Neural cell (in vitro differentiated cells): ENCODE data around the gene METTL26. TPM values are rescaled to one million over a fixed set of nuclear protein-coding genes. Genes with fewer than 3 reads are reported as not detected.

Experiments used
- H2AFZ ChIP-seq: fragments of 200-600, 300-800 bp; sonication (generic), shearing (Covaris generic); 2 replicates; pipeline ENCODE4 v1.6.0; 2014; ENCODE audit warnings: low read depth, mild to moderate bottlenecking, antibody characterized with exemption, low read length, moderate library complexity
- H3F3A ChIP-seq: fragments of 200-600 bp; shearing (Covaris generic); 2 replicates; pipeline ENCODE4 v1.6.1; 2016; ENCODE audit warnings: mild to moderate bottlenecking, moderate library complexity, mixed read lengths, antibody characterized with exemption, low read length; ENCODE audit not compliant: insufficient read depth, poor library complexity, severe bottlenecking
- H3K27ac ChIP-seq: fragments of 200-600, 300-800 bp; sonication (generic), shearing (Covaris generic); 2 replicates; pipeline ENCODE4 v1.5.1; 2014; ENCODE audit warnings: mild to moderate bottlenecking, low read length, moderate library complexity
- H3K27me3 ChIP-seq: fragments of 300-800, 200-600 bp; sonication (generic), shearing (Covaris generic); 2 replicates; pipeline ENCODE4 v1.6.0; 2014; ENCODE audit warnings: mild to moderate bottlenecking, low read depth, low read length, moderate library complexity; ENCODE audit not compliant: insufficient read depth
- H3K36me3 ChIP-seq: fragments of 300-800, 200-600 bp; sonication (generic), shearing (Covaris generic); 2 replicates; pipeline ENCODE4 v1.5.1; 2014; ENCODE audit warnings: mild to moderate bottlenecking, antibody characterized with exemption, low read length, moderate library complexity; ENCODE audit not compliant: insufficient read depth
- H3K4me2 ChIP-seq: fragments of 300-800, 200-600 bp; sonication (generic), shearing (Covaris generic); 2 replicates; pipeline ENCODE4 v1.6.0; 2014; ENCODE audit warnings: mild to moderate bottlenecking, low read length
- H3K4me3 ChIP-seq: fragments of 300-800, 200-600 bp; sonication (generic), shearing (Covaris generic); 2 replicates; pipeline ENCODE4 v1.5.1; 2014; ENCODE audit warnings: mild to moderate bottlenecking, low read length, moderate library complexity
- H3K79me2 ChIP-seq: fragments of 200-600 bp; shearing (Covaris generic); replicated peaks from 2 replicates; pipeline ENCODE4 v1.6.0; 2014; ENCODE audit warnings: mild to moderate bottlenecking, low read length, moderate library complexity; ENCODE audit not compliant: insufficient read depth
- H3K9ac ChIP-seq: fragments of 300-800, 200-600 bp; sonication (generic), shearing (Covaris generic); 2 replicates; pipeline ENCODE4 v1.6.1; 2016; ENCODE audit warnings: mild to moderate bottlenecking, low read length, mixed read lengths
- H3K9me2 ChIP-seq: fragments of 200-600 bp; shearing (Covaris generic); 2 replicates; pipeline ENCODE4 v1.6.1; 2016; ENCODE audit warnings: mild to moderate bottlenecking, low read length, mixed read lengths; ENCODE audit not compliant: insufficient read depth
- H3K9me3 ChIP-seq: fragments of 200-600, 300-800 bp; sonication (generic), shearing (Covaris generic); 2 replicates; pipeline ENCODE4 v1.6.1; 2016; ENCODE audit warnings: mild to moderate bottlenecking, mixed run types, low read length, moderate library complexity, mixed read lengths
- H4K20me1 ChIP-seq: fragments of 200-600 bp; shearing (Covaris generic); 2 replicates; pipeline ENCODE4 v1.6.1; 2016; ENCODE audit warnings: mild to moderate bottlenecking, mixed run types; ENCODE audit not compliant: insufficient read depth
- EP300 ChIP-seq: fragments of 450-650 bp; conservative IDR thresholded peaks from 2 replicates; pipeline ENCODE4 v1.6.1; 2014; ENCODE audit warnings: antibody characterized with exemption, mild to moderate bottlenecking, moderate library complexity; ENCODE audit not compliant: poor library complexity, severe bottlenecking
- EZH2 ChIP-seq: fragments of 200-600, 300-800 bp; shearing (Covaris generic), sonication (generic); IDR thresholded peaks from 2 replicates; pipeline ENCODE4 v1.6.1; 2014; ENCODE audit warnings: antibody characterized with exemption, low read length, borderline replicate concordance, mild to moderate bottlenecking; ENCODE audit not compliant: insufficient read depth, poor library complexity, severe bottlenecking
- MXI1 ChIP-seq: fragments of 450-650 bp; conservative IDR thresholded peaks from 2 replicates; pipeline ENCODE4 v1.6.1; 2014; ENCODE audit warnings: antibody characterized with exemption, mild to moderate bottlenecking; ENCODE audit not compliant: poor library complexity, severe bottlenecking
- POLR2AphosphoS5 ChIP-seq: IDR thresholded peaks from 2 replicates; pipeline ENCODE4 v1.6.1; 2012
- RAD21 ChIP-seq: fragments of 450-650 bp; conservative IDR thresholded peaks from 2 replicates; pipeline ENCODE4 v1.6.1; 2014; ENCODE audit warnings: antibody characterized with exemption, mild to moderate bottlenecking, moderate library complexity
- SMC3 ChIP-seq: fragments of 450-650 bp; conservative IDR thresholded peaks from 2 replicates; pipeline ENCODE4 v1.6.1; 2014; ENCODE audit warnings: antibody characterized with exemption, mild to moderate bottlenecking, moderate library complexity; ENCODE audit not compliant: poor library complexity
- TAF1 ChIP-seq: IDR thresholded peaks from 2 replicates; pipeline ENCODE4 v1.6.1; 2012; ENCODE audit warnings: low read depth
- polyA plus RNA-seq: library from polyadenylated mRNA; depleted of rRNA; stranded (reverse); fragments of >200 nt; gene quantifications from 2 replicates; pipeline ENCODE4 v1.2.3, GENCODE V29; 2014
- TF ChIP-seq, protein P1 (sequence below): fragments of 450-650 bp; IDR thresholded peaks from 2 replicates; pipeline ENCODE4 v1.5.1; 2014; ENCODE audit warnings: antibody characterized with exemption, mild to moderate bottlenecking, moderate library complexity; ENCODE audit not compliant: poor library complexity, severe bottlenecking
- TF ChIP-seq, protein P2 (sequence below): IDR thresholded peaks from 2 replicates; pipeline ENCODE4 v1.6.1; 2012; ENCODE audit warnings: borderline replicate concordance

METTL26 gene
- polyA plus RNA-seq, 1 donor from 2014 or later = 127 TPM

DNA sequence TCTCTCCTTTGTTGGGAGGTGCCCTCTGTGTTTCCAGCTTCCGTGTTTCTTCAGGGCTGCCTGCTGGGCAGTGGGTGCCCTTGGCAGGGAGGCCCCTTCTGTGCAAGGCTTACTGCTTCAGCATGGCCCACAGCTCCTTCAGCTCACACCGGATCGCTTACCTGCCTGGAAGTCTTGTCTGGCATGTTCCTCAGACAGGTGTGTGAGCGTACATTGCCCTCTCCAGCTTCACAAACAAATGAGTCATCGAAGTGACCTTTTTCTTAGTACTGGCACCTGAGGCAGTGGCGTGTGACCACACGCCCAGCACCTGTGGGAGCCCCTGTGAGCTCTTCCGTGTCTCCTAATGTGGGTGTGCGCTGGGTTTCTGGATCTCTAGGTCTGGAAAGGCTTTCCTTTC, 42.7 kb downstream of the METTL26 start:
- H2AFZ ChIP-seq = no peak overlapping the region
- H3K36me3 ChIP-seq = no peaks in the 10 kb centered on the region
- H3K4me3 ChIP-seq = no peak overlapping the region
- no peak overlapping the region for H3K9ac ChIP-seq
- TF ChIP-seq, protein P1, sequence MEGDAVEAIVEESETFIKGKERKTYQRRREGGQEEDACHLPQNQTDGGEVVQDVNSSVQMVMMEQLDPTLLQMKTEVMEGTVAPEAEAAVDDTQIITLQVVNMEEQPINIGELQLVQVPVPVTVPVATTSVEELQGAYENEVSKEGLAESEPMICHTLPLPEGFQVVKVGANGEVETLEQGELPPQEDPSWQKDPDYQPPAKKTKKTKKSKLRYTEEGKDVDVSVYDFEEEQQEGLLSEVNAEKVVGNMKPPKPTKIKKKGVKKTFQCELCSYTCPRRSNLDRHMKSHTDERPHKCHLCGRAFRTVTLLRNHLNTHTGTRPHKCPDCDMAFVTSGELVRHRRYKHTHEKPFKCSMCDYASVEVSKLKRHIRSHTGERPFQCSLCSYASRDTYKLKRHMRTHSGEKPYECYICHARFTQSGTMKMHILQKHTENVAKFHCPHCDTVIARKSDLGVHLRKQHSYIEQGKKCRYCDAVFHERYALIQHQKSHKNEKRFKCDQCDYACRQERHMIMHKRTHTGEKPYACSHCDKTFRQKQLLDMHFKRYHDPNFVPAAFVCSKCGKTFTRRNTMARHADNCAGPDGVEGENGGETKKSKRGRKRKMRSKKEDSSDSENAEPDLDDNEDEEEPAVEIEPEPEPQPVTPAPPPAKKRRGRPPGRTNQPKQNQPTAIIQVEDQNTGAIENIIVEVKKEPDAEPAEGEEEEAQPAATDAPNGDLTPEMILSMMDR = no peak
- TF ChIP-seq SMC3 = no peak
- no peak for TF ChIP-seq EP300
- no peak for TF ChIP-seq MXI1
- no peak for TF ChIP-seq EZH2
- TF ChIP-seq POLR2AphosphoS5 = no peak
- TF ChIP-seq TAF1 = no peak
- TF ChIP-seq, protein P2, sequence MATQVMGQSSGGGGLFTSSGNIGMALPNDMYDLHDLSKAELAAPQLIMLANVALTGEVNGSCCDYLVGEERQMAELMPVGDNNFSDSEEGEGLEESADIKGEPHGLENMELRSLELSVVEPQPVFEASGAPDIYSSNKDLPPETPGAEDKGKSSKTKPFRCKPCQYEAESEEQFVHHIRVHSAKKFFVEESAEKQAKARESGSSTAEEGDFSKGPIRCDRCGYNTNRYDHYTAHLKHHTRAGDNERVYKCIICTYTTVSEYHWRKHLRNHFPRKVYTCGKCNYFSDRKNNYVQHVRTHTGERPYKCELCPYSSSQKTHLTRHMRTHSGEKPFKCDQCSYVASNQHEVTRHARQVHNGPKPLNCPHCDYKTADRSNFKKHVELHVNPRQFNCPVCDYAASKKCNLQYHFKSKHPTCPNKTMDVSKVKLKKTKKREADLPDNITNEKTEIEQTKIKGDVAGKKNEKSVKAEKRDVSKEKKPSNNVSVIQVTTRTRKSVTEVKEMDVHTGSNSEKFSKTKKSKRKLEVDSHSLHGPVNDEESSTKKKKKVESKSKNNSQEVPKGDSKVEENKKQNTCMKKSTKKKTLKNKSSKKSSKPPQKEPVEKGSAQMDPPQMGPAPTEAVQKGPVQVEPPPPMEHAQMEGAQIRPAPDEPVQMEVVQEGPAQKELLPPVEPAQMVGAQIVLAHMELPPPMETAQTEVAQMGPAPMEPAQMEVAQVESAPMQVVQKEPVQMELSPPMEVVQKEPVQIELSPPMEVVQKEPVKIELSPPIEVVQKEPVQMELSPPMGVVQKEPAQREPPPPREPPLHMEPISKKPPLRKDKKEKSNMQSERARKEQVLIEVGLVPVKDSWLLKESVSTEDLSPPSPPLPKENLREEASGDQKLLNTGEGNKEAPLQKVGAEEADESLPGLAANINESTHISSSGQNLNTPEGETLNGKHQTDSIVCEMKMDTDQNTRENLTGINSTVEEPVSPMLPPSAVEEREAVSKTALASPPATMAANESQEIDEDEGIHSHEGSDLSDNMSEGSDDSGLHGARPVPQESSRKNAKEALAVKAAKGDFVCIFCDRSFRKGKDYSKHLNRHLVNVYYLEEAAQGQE = no peak
- TF ChIP-seq RAD21 = no peak
- H3K9me2 ChIP-seq = no peaks in the 10 kb centered on the region
- peaks cover 29% of the 10 kb centered on the region for H3K79me2 ChIP-seq
- peaks cover 4% of the 10 kb centered on the region for H4K20me1 ChIP-seq
- H3K27ac ChIP-seq = no peak overlapping the region
- H3K27me3 ChIP-seq = no peaks in the 10 kb centered on the region
- H3K9me3 ChIP-seq = no peaks in the 10 kb centered on the region
- no peaks in the 10 kb centered on the region for H3F3A ChIP-seq
- H3K4me2 ChIP-seq = no peak overlapping the region

DNA sequence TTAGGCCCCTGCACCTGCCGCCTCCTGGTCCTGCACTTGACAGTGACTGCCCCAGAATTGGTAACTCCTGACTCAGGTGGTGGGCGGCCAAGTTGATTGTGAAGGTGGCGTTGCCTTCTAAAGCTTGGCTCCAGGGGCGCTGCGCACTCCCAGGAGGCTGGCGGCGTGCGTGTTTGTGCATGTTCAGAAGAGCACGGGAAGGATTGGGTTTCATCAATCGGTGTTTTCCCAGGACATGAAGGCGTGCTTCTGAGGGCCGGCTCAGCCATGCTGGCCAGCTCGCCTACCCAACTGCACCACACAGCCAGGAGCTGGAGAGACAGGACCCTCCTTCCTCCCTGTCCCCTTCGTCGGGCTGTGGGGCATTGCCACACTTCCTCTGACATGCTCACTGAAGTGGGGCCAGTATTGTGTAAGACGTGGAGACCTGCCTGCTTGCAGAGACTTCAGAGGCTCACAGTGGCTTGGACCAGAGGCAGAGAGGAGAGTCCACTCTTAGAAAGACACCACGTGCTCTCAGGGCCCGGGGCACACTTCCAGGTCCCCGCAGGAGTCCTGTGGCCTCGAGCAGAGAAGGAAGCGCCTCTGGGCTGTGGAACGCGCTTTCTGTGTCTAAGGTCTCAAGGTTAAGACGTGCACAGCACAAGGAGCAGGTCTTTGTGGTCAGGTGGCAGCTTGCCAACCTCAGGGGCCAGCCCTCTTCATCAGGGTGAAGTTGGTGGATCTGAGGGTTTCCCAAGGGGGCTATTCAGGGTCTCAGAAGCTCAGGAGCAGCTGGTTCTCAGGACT, 43.4 kb downstream of the METTL26 start:
- H3K4me2 ChIP-seq = no peak overlapping the region
- no peak for TF ChIP-seq POLR2AphosphoS5
- peaks cover 29% of the 10 kb centered on the region for H3K79me2 ChIP-seq

More for the DNA sequence above, 43.4 kb downstream of the METTL26 start:
- Histone ChIP-seq H3K27me3 (no peaks in the 10 kb centered on the region), H2AFZ (no peak overlapping the region), H3K4me3 (no peak overlapping the region), H4K20me1 (peaks cover 4% of the 10 kb centered on the region), H3K27ac (no peak overlapping the region), H3K9me2 (no peaks in the 10 kb centered on the region), H3K9ac (no peak overlapping the region), H3F3A (no peaks in the 10 kb centered on the region), H3K36me3 (no peaks in the 10 kb centered on the region), H3K9me3 (no peaks in the 10 kb centered on the region)
